ENCODE measurements around the gene JHY.

GRCh38 chr11:122954455-122954854 is 71.9 kb downstream of the JHY start:
- TF ChIP-seq POLR2A (IDR thresholded peaks at IDR 0.05) (no peak), CTCF (IDR thresholded peaks at IDR 0.05) (no peak)

Data from adrenal gland (tissue), 5 donors.